Stomach smooth muscle (tissue), 2 donors: ENCODE measurements around the gene CATSPERE.

Source experiments
- H3K27ac ChIP-seq: one replicate; pipeline ENCODE4 v1.7.0; 2013; ENCODE audit warnings: mild to moderate bottlenecking, low read length, inconsistent platforms
- H3K27me3 ChIP-seq, 2 donors: one replicate each; pipeline ENCODE4 v1.7.0; 2013; ENCODE audit warnings: low read length in 2 of 2; ENCODE audit not compliant: insufficient read depth in 2 of 2, control insufficient read depth in 1 of 2
- H3K36me3 ChIP-seq, 2 donors: one replicate each; pipeline ENCODE4 v1.7.0; 2013; ENCODE audit warnings: low read length in 2 of 2; ENCODE audit not compliant: control insufficient read depth in 2 of 2, insufficient read depth in 2 of 2
- H3K4me1 ChIP-seq: one replicate; pipeline ENCODE4 v1.7.0; 2013; ENCODE audit warnings: low read length; ENCODE audit not compliant: control insufficient read depth, insufficient read depth
- H3K4me3 ChIP-seq, 2 donors: one replicate each; pipeline ENCODE4 v1.7.0; 2013; ENCODE audit warnings: low read length in 2 of 2
- H3K9ac ChIP-seq, 2 donors: one replicate each; pipeline ENCODE4 v1.7.0; 2013; ENCODE audit warnings: low read length in 2 of 2, mild to moderate bottlenecking in 1 of 2
- H3K9me3 ChIP-seq, 2 donors: one replicate each; pipeline ENCODE4 v1.7.0; 2013; ENCODE audit warnings: low read length in 2 of 2; ENCODE audit not compliant: control insufficient read depth in 2 of 2
- donor health status: healthy.
- donor health status: Pancreatic carcinoma.

CATSPERE gene

GRCh38 chr1:244590670-244591069 is 129.6 kb downstream of the CATSPERE start:
- H3K9ac ChIP-seq: no peak overlapping the region
- H3K4me3 ChIP-seq: no peak overlapping the region
- H3K27me3 ChIP-seq: no peaks in the 10 kb centered on the region
- no peak overlapping the region for H3K27ac ChIP-seq
- no peaks in the 10 kb centered on the region for H3K36me3 ChIP-seq
- H3K9me3 ChIP-seq: no peaks in the 10 kb centered on the region
- no peaks in the 10 kb centered on the region for H3K4me1 ChIP-seq

- Histone ChIP-seq H3K9me3 (no peaks in the 10 kb centered on the region), H3K36me3 (no peaks in the 10 kb centered on the region), H3K4me1 (no peaks in the 10 kb centered on the region), H3K9ac (no peak overlapping the region), H3K27me3 (peaks cover 0 to 2% of the 10 kb centered on the region in 2 donors), H3K4me3 (no peak overlapping the region), H3K27ac (no peak overlapping the region)
These were observed 137.5 kb downstream of the CATSPERE start for GRCh38 chr1:244598611-244599010.

- Histone ChIP-seq H3K36me3 (no peaks in the 10 kb centered on the region), H3K4me1 (no peaks in the 10 kb centered on the region), H3K27me3 (peaks cover 0 to 2% of the 10 kb centered on the region in 2 donors), H3K9ac (no peak overlapping the region), H3K4me3 (no peak overlapping the region), H3K27ac (no peak overlapping the region), H3K9me3 (no peaks in the 10 kb centered on the region)
These were observed 138.9 kb downstream of the CATSPERE start for GRCh38 chr1:244599937-244600350.

GRCh38 chr1:244601336-244601735 is 140.3 kb downstream of the CATSPERE start:
- Histone ChIP-seq H3K36me3 (no peaks in the 10 kb centered on the region), H3K27me3 (peaks cover 0 to 2% of the 10 kb centered on the region in 2 donors), H3K27ac (no peak overlapping the region), H3K4me3 (no peak overlapping the region), H3K9me3 (no peaks in the 10 kb centered on the region), H3K9ac (no peak overlapping the region), H3K4me1 (no peaks in the 10 kb centered on the region)

GRCh38 chr1:244603498-244603897 is 142.4 kb downstream of the CATSPERE start:
- no peak overlapping the region for H3K4me3 ChIP-seq

GRCh38 chr1:244605835-244606370 is 144.8 kb downstream of the CATSPERE start:
- H3K9me3 ChIP-seq: no peaks in the 10 kb centered on the region
- no peak overlapping the region for H3K9ac ChIP-seq
- no peak overlapping the region for H3K4me3 ChIP-seq
- H3K27me3 ChIP-seq: peaks cover 0 to 2% of the 10 kb centered on the region in 2 donors
- no peaks in the 10 kb centered on the region for H3K4me1 ChIP-seq
- no peak overlapping the region for H3K27ac ChIP-seq
- no peaks in the 10 kb centered on the region for H3K36me3 ChIP-seq

More at GRCh38 chr1:244603498-244603897, 142.4 kb downstream of the CATSPERE start:
- no peaks in the 10 kb centered on the region for H3K36me3 ChIP-seq
- no peaks in the 10 kb centered on the region for H3K9me3 ChIP-seq
- H3K9ac ChIP-seq: no peak overlapping the region
- no peak overlapping the region for H3K27ac ChIP-seq
- peaks cover 0 to 2% of the 10 kb centered on the region in 2 donors for H3K27me3 ChIP-seq
- no peaks in the 10 kb centered on the region for H3K4me1 ChIP-seq

- Histone ChIP-seq H3K4me3 (no peak overlapping the region), H3K9ac (no peak overlapping the region), H3K36me3 (peaks cover 0 to 2% of the 10 kb centered on the region in 2 donors), H3K9me3 (no peaks in the 10 kb centered on the region), H3K27me3 (no peaks in the 10 kb centered on the region), H3K4me1 (peaks cover 5% of the 10 kb centered on the region), H3K27ac (peak overlapping the region; percentile 8)
These were observed 153.2 kb downstream of the CATSPERE start for GRCh38 chr1:244614113-244614836.

- Histone ChIP-seq H3K36me3 (peaks cover 0 to 2% of the 10 kb centered on the region in 2 donors), H3K4me1 (peaks cover 5% of the 10 kb centered on the region), H3K4me3 (no peak overlapping the region), H3K9me3 (no peaks in the 10 kb centered on the region), H3K27me3 (no peaks in the 10 kb centered on the region), H3K27ac (no peak overlapping the region), H3K9ac (no peak overlapping the region)
These were observed 153.8 kb downstream of the CATSPERE start for GRCh38 chr1:244614879-244615278.

- H3K9ac ChIP-seq: no peak overlapping the region
- H3K9me3 ChIP-seq: no peaks in the 10 kb centered on the region
- H3K4me3 ChIP-seq: no peak overlapping the region
- no peaks in the 10 kb centered on the region for H3K27me3 ChIP-seq
- H3K27ac ChIP-seq: no peak overlapping the region
- H3K36me3 ChIP-seq: peaks cover 0 to 2% of the 10 kb centered on the region in 2 donors
- H3K4me1 ChIP-seq: peaks cover 5% of the 10 kb centered on the region
These were observed 154.2 kb downstream of the CATSPERE start for GRCh38 chr1:244615301-244615700.

GRCh38 chr1:244626709-244627108 is 165.6 kb downstream of the CATSPERE start:
- H3K27ac ChIP-seq: no peak overlapping the region
- no peaks in the 10 kb centered on the region for H3K4me1 ChIP-seq
- no peak overlapping the region for H3K9ac ChIP-seq
- no peaks in the 10 kb centered on the region for H3K9me3 ChIP-seq
- H3K4me3 ChIP-seq: no peak overlapping the region
- H3K27me3 ChIP-seq: no peaks in the 10 kb centered on the region
- no peaks in the 10 kb centered on the region for H3K36me3 ChIP-seq

- Histone ChIP-seq H3K36me3 (no peaks in the 10 kb centered on the region), H3K9me3 (no peaks in the 10 kb centered on the region), H3K4me3 (no peak overlapping the region), H3K27ac (no peak overlapping the region), H3K4me1 (no peaks in the 10 kb centered on the region), H3K9ac (no peak overlapping the region), H3K27me3 (no peaks in the 10 kb centered on the region)
These were observed 167.7 kb downstream of the CATSPERE start for GRCh38 chr1:244628789-244629188.
